ENCODE results near the gene TSPEAR.

TSPEAR gene

GRCh38 chr21:44483288-44484237 lies 227.8 kb downstream of the TSPEAR start:
- DNase-seq (ENCODE audit: low read depth in 2 of 2), result no peak

GRCh38 chr21:44482581-44483287 lies 228.6 kb downstream of the TSPEAR start:
- no peak for DNase-seq (ENCODE audit: low read depth in 2 of 2)

- no peak for DNase-seq (ENCODE audit: low read depth in 2 of 2)
Observed at GRCh38 chr21:44480200-44481053, 230.9 kb downstream of the TSPEAR start.

- peak; percentile 20 to 23 for DNase-seq (ENCODE audit: low read depth in 2 of 2)
Observed at GRCh38 chr21:44479556-44480199, 231.7 kb downstream of the TSPEAR start.

- DNase-seq (ENCODE audit: low read depth in 2 of 2), result no peak
Observed at GRCh38 chr21:44478801-44479167, 232.6 kb downstream of the TSPEAR start.

- no peak for DNase-seq (ENCODE audit: low read depth in 2 of 2)
Observed at GRCh38 chr21:44478124-44478800, 233.1 kb downstream of the TSPEAR start.

GRCh38 chr21:44477712-44478111 lies 233.7 kb downstream of the TSPEAR start:
- no peak for DNase-seq (ENCODE audit: low read depth in 2 of 2)

GRCh38 chr21:44477131-44477530 lies 234.2 kb downstream of the TSPEAR start:
- no peak for DNase-seq (ENCODE audit: low read depth in 2 of 2)

- DNase-seq (ENCODE audit: low read depth in 2 of 2), result no peak
Observed at GRCh38 chr21:44475266-44475845, 236.0 kb downstream of the TSPEAR start.

- DNase-seq (ENCODE audit: low read depth in 2 of 2), result no peak
Observed at GRCh38 chr21:44473915-44474555, 237.3 kb downstream of the TSPEAR start.

- no peak for DNase-seq (ENCODE audit: low read depth in 2 of 2)
Observed at GRCh38 chr21:44471996-44472395, 239.4 kb downstream of the TSPEAR start.

GRCh38 chr21:44471341-44471740 lies 240.0 kb downstream of the TSPEAR start:
- DNase-seq (ENCODE audit: low read depth in 2 of 2), result no peak

GRCh38 chr21:44467859-44468195 lies 243.5 kb downstream of the TSPEAR start:
- DNase-seq (ENCODE audit: low read depth in 2 of 2), result no peak

- DNase-seq (ENCODE audit: low read depth in 2 of 2), result no peak
Observed at GRCh38 chr21:44466996-44467858, 244.1 kb downstream of the TSPEAR start.

GRCh38 chr21:44466351-44466954 lies 244.9 kb downstream of the TSPEAR start:
- DNase-seq (ENCODE audit: low read depth in 2 of 2), result no peak

- no peak for DNase-seq (ENCODE audit: low read depth in 2 of 2)
Observed at GRCh38 chr21:44464351-44464750, 247.0 kb downstream of the TSPEAR start.

GRCh38 chr21:44463724-44464123 lies 247.6 kb downstream of the TSPEAR start:
- no peak for DNase-seq (ENCODE audit: low read depth in 2 of 2)

- no peak for DNase-seq (ENCODE audit: low read depth in 2 of 2)
Observed at GRCh38 chr21:44462834-44463200, 248.6 kb downstream of the TSPEAR start.

Measured in stimulated activated CD4-positive, alpha-beta T cell treated with anti-CD3 and anti-CD28 coated beads, Interleukin-4, amount 100 ng/mL, for 48 hours (primary cell).